Right lobe of liver (tissue), 6 donors: ENCODE measurements around the gene CLIP4. TPM values are rescaled to one million over a fixed set of nuclear protein-coding genes. Genes with fewer than 3 reads are reported as not detected.

Experiments used
- ATAC-seq, 4 donors: fragments of 200-7000 bp; cut with Tn5 transposase; one replicate each; pipeline ENCODE4 v1.9.1; 2020; ENCODE audit warnings: mild to moderate bottlenecking in 4 of 4, moderate library complexity in 4 of 4
- DNase-seq, 3 donors: peaks; one replicate each; pipeline ENCODE4 v3.0.0-alpha.2; 2020
- H3K27ac ChIP-seq, 3 donors: fragments of 200-600 bp; one replicate each; pipeline ENCODE4 v1.8.0; 2022
- H3K27me3 ChIP-seq, 2 donors: fragments of 200-600 bp; one replicate each; pipeline ENCODE4 v1.8.0; 2022
- H3K36me3 ChIP-seq, 4 donors: fragments of 200-600 bp; sonication (generic) in 1 of 4; one replicate each; pipeline versions ENCODE4 v1.5.1 to v1.8.0; 2017 to 2022; ENCODE audit warnings: control low read depth in 1 of 4
- H3K4me1 ChIP-seq, 4 donors: fragments of 200-600 bp; sonication (generic) in 1 of 4; one replicate each; pipeline versions ENCODE4 v1.5.1 to v1.8.0; 2017 to 2022; ENCODE audit warnings: control low read depth in 1 of 4
- H3K4me3 ChIP-seq, 3 donors: fragments of 200-600 bp; one replicate each; pipeline ENCODE4 v1.8.0; 2022
- H3K9me3 ChIP-seq, 4 donors: fragments of 200-600 bp; sonication (generic) in 1 of 4; one replicate each; pipeline versions ENCODE4 v1.5.1 to v1.8.0; 2017 to 2022; ENCODE audit warnings: control low read depth in 1 of 4
- POLR2A ChIP-seq: fragments of 450-650 bp; IDR thresholded peaks from one replicate; pipeline ENCODE4 v1.6.1; 2017; ENCODE audit warnings: antibody characterized with exemption, mild to moderate bottlenecking
- WGBS: methylation state at CpG from one replicate; pipeline ENCODE4 v1.1.6; 2018; ENCODE audit warnings: low coverage, low lambda C conversion rate; ENCODE audit not compliant: insufficient coverage; ENCODE audit errors: missing lambda C conversion rate; 5-methylcytosine and 5-hydroxymethylcytosine counted together
- intact Hi-C, 2 donors: fragments of 100-400 bp; cut with DNase I; formaldehyde crosslinking; loops; one replicate each; pipeline versions ENCODE4 v1.11.2 to v1.14.1; 2022
- total RNA-seq, 6 experiments: library from RNA; depleted of rRNA in 2 of 6; stranded (reverse); fragments of >200 nt in 2 of 6; fragmentation: NEBNext Ultra II Directional in 3 of 6; extraction: Animal tissue kit (Norgen Biotek cat#: 25700) in 3 of 6; gene quantifications; one replicate each; pipeline versions ENCODE4 v1.1.0 to v1.2.4, GENCODE V29; 2016 to 2023
- TF ChIP-seq, protein P1 (sequence below), 4 donors: fragments of 200-600 bp in 3 of 4; fragments of 450-650 bp in 1 of 4; IDR thresholded peaks; one replicate each; pipeline versions ENCODE4 v1.5.1 to v1.8.0; 2016 to 2022; ENCODE audit warnings: antibody characterized with exemption in 4 of 4, mild to moderate bottlenecking in 2 of 4
- donor health status: DM: no; HTN: yes; CAD: no.
- donor health status: DM: no; HTN: no; CAD: no.
- donor health status: DM: no; HTN: no; CAD: no.
- donor health status: DM: no; HTN: yes; CAD: no.
- donor health status: DM: no; HTN: yes; CAD: no.

The CLIP4 gene
- total RNA-seq, 6 experiments from 2014 or later = 2.7 to 7.3 (median 5.3) TPM

DNA sequence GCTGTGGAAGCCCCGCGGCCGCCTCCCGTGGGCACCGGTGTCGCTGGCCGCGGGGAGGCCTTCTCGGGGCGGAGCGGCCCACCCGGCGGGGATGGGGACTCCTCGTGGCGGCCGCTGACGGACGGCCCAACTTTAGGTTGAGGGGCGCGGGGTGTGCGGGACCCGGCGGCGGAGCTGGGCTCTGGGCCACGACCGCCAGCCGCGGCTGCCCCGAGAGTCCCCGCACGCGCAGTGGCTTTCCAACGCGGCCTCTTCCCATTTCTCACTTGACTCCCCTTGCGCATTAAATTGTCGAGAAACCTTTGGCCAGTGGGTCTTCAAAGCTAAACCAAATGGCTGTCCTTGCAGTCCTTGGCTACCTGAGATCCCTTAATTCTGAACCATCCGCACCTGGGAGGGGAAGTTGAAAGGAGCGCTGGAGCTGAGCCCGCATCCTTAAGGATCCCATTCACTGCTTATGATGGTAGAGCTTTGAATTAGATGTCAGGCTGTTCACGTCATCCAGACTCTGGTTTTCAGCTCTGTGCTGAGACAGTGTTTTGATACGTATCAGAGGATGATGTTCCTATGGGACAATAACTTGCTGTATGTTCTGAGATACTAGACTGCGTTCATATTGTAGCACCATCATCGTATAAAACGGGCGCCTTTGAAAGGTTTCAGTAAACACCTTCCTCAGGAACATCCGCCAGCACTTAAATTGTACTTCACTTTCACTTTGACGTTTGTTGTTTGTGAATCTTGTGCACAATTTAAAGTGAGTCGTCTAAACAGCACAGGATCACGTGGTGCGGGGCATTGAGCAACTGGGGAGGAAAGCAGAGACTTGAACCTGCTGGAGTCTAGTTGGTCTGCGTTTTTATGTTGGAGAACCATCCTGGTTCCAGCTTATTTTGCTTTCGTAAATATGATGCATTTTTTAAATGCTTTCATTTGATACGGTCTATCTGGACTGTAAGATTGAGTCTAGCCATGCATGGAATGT lies 874 bp downstream of the CLIP4 start:
- Histone ChIP-seq H3K27me3 (no peaks in the 10 kb centered on the region), H3K4me3 (peak overlapping the region; percentile 45 to 63 (median 51)), H3K4me1 (no peaks in the 10 kb centered on the region), H3K9me3 (no peaks in the 10 kb centered on the region), H3K27ac (peak overlapping the region; percentile 62 to 77 (median 74)), H3K36me3 (no peaks in the 10 kb centered on the region)
- ATAC-seq = peak; percentile 48 to 58 (median 56)
- intact Hi-C loops = no loop called here
- 20% methylated on average over 20 of the region's 53 CpGs for WGBS
- DNase-seq = peak; percentile 68 to 79 (median 79)
- TF ChIP-seq POLR2A = peak; percentile 13
- TF ChIP-seq, protein P1, sequence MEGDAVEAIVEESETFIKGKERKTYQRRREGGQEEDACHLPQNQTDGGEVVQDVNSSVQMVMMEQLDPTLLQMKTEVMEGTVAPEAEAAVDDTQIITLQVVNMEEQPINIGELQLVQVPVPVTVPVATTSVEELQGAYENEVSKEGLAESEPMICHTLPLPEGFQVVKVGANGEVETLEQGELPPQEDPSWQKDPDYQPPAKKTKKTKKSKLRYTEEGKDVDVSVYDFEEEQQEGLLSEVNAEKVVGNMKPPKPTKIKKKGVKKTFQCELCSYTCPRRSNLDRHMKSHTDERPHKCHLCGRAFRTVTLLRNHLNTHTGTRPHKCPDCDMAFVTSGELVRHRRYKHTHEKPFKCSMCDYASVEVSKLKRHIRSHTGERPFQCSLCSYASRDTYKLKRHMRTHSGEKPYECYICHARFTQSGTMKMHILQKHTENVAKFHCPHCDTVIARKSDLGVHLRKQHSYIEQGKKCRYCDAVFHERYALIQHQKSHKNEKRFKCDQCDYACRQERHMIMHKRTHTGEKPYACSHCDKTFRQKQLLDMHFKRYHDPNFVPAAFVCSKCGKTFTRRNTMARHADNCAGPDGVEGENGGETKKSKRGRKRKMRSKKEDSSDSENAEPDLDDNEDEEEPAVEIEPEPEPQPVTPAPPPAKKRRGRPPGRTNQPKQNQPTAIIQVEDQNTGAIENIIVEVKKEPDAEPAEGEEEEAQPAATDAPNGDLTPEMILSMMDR (IDR thresholded peaks at IDR 0.05) = no peak

DNA sequence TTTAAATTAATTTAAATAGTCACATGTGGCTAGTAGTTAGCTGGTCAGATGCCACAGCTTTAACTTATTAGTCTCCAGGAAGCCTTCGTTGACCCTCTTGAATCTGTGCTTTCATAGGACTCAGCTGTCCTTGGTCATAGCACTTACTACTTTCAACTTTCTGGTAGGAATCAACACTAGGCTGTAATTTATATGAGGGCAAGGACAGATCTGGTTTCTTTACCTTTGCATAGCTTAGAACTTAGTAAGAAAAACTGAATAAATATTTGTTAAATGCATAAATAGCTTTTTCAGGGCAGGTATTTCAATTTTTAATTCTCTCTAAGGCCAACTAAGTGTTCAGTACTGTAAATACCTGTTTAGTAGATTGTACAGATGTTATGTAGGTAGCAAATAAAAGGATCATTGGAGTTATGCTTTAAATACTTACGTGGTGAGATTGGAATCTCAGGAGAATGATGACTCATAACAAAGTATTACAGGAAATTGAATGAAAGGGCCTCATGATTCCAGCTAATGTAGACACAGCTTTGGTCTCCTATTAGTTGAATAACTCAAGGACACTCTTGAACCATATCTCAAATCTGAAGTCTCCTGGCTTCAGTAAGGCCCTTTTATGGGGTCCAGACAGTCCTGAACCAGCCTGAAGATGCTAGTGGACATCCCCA lies 2.6 kb downstream of the CLIP4 start:
- no peaks in the 10 kb centered on the region for H3K36me3 ChIP-seq
- no peaks in the 10 kb centered on the region for H3K9me3 ChIP-seq
- H3K27me3 ChIP-seq = no peaks in the 10 kb centered on the region
- intact Hi-C loops = no loop called here
- TF ChIP-seq POLR2A = no peak
- TF ChIP-seq, protein P1 (IDR thresholded peaks at IDR 0.05) = no peak
- 82% methylated on average over 2 of the region's 2 CpGs for WGBS
- DNase-seq (no peak), ATAC-seq (peak in 1 of 4 donors; percentile 5)
- no peak overlapping the region for H3K4me3 ChIP-seq
- no peak overlapping the region for H3K27ac ChIP-seq
- no peaks in the 10 kb centered on the region for H3K4me1 ChIP-seq

DNA sequence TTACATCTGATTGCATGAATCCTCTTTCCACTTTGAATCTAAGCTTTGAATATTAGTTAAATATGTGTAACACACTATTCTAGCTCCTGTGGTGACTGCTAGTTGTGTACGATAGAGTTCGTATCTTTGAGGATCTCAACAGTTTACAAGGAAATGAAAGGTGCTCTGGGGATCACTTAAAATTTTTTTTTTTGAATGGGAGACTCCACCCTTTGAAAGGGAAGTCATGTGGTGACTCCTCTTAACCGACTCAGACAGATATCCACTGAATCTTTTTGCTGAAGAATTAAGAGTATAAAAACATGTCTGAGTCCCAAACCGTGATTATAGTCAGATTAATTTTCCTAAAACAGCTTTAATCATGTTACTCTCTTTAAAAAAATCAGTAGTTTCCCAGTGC lies 4.0 kb downstream of the CLIP4 start:
- Histone ChIP-seq H3K4me1 (no peaks in the 10 kb centered on the region), H3K27ac (no peak overlapping the region), H3K4me3 (no peak overlapping the region), H3K36me3 (no peaks in the 10 kb centered on the region), H3K27me3 (no peaks in the 10 kb centered on the region), H3K9me3 (no peaks in the 10 kb centered on the region)
- 43% methylated on average over 4 of the region's 4 CpGs for WGBS
- ATAC-seq (no peak), DNase-seq (no peak)
- TF ChIP-seq, protein P1 (IDR thresholded peaks at IDR 0.05) = no peak
- no peak for TF ChIP-seq POLR2A
- intact Hi-C loops = no loop called here

DNA sequence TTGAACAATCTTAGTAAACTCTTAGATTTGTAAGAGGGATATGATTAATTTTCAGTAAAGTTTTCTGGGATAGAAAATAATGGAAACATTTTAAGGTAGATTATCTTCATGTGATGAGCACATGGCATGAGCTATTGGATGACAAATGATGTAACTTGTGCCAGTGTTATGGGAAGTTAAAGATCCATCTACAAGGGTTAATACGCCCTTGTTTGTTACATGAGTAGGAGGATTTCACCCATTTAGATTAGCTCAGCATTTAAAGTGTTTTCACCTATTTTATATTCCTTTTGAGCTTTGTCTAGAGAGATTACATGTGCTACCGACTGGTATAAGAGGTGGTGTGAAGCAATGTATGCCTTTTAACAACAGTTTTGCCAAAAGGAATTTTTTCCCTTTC lies 5.6 kb downstream of the CLIP4 start:
- intact Hi-C loops = no loop called here
- H3K27ac ChIP-seq = no peak overlapping the region
- no peak for DNase-seq
- no peaks in the 10 kb centered on the region for H3K4me1 ChIP-seq
- WGBS = 72% methylated on average over 2 of the region's 2 CpGs
- H3K36me3 ChIP-seq = no peaks in the 10 kb centered on the region
- TF ChIP-seq, protein P1 (IDR thresholded peaks at IDR 0.05) = no peak
- TF ChIP-seq POLR2A = no peak
- no peaks in the 10 kb centered on the region for H3K27me3 ChIP-seq
- H3K4me3 ChIP-seq = no peak overlapping the region
- H3K9me3 ChIP-seq = no peaks in the 10 kb centered on the region
- no peak for ATAC-seq
